ENCODE measurements around the gene KIF26B. TPM values are rescaled to one million over a fixed set of nuclear protein-coding genes. Genes with fewer than 3 reads are reported as not detected.

Gene KIF26B
- total RNA-seq, 1 experiment from 2014 or later = 1.2 TPM

- Mint-ChIP-seq H3K4me3 (no peak overlapping the region), H3K36me3 (no peaks in the 10 kb centered on the region), H3K9me3 (no peaks in the 10 kb centered on the region), H3K4me1 (peaks cover 1% of the 10 kb centered on the region; the same call in 1 of the 2 replicates), H3K27ac (no peak overlapping the region), H3K27me3 (ENCODE audit: low read depth) (no peaks in the 10 kb centered on the region)
- ChIA-PET CTCF (no interaction called here), POLR2A (no interaction called here)
- TF ChIP-seq AFF4 (CRISPR knock-in tag; IDR thresholded peaks at IDR 0.05; ENCODE audit: borderline replicate concordance) (no peak), FOXP4 (CRISPR knock-in tag; IDR thresholded peaks at IDR 0.05) (no peak), ZNF121 (CRISPR knock-in tag; IDR thresholded peaks at IDR 0.05) (no peak), RELA (CRISPR knock-in tag; IDR thresholded peaks at IDR 0.05; ENCODE audit: borderline replicate concordance) (no peak), ARID4B (CRISPR knock-in tag; IDR thresholded peaks at IDR 0.05; ENCODE audit: borderline replicate concordance) (no peak), ZNF317 (CRISPR knock-in tag; IDR thresholded peaks at IDR 0.05; ENCODE audit: borderline replicate concordance, low read depth) (no peak)
- DNase-seq (ENCODE audit: low spot score) (no peak), ATAC-seq (no peak)
Measured at GRCh38 chr1:245294020-245294419, 139.2 kb downstream of the KIF26B start.

GRCh38 chr1:245298781-245299180 lies 144.0 kb downstream of the KIF26B start:
- no peaks in the 10 kb centered on the region for H3K4me1 Mint-ChIP-seq
- ChIA-PET POLR2A (no interaction called here), CTCF (interaction anchor here (0.7 to 1.3 kb wide), 2 partner anchors 82 to 143 kb away, joined by 3 to 4 read pairs; no protein-coding TSS in a partner anchor)
- H3K4me3 Mint-ChIP-seq = no peak overlapping the region
- TF ChIP-seq ZNF425 (CRISPR knock-in tag; conservative IDR thresholded peaks at IDR 0.05) = no peak
- no peak for TF ChIP-seq ZNF281 (CRISPR knock-in tag; IDR thresholded peaks at IDR 0.05)
- DNase-seq (ENCODE audit: low spot score) (no peak), ATAC-seq (no peak)
- no peak overlapping the region for H3K27ac Mint-ChIP-seq
- H3K9me3 Mint-ChIP-seq = no peaks in the 10 kb centered on the region
- no peaks in the 10 kb centered on the region for H3K36me3 Mint-ChIP-seq
- H3K27me3 Mint-ChIP-seq (ENCODE audit: low read depth) = no peaks in the 10 kb centered on the region
